PFSK-1 (cell line): Measurements from ENCODE around the gene C9orf43.

Experiments
- FOXP2 ChIP-seq: optimal IDR thresholded peaks from 2 replicates; pipeline ENCODE3; 2011; ENCODE audit warnings: borderline replicate concordance, control low read depth, inconsistent platforms; ENCODE audit not compliant: insufficient read depth; ENCODE audit errors: extremely low read length, extremely low read depth
- POLR2AphosphoS5 ChIP-seq: IDR thresholded peaks from 2 replicates; pipeline ENCODE4 v1.6.1; 2012; ENCODE audit warnings: low read depth, mild to moderate bottlenecking, control low read depth, low read length, moderate library complexity
- REST ChIP-seq, 2 experiments: IDR thresholded peaks; 2 replicates each; pipeline versions ENCODE4 v1.6.1 to v1.8.0; 2011 to 2012; ENCODE audit warnings: low read depth in 2 of 2, low read length in 2 of 2, control low read depth in 1 of 2, inconsistent platforms in 1 of 2, mild to moderate bottlenecking in 1 of 2, moderate library complexity in 1 of 2; ENCODE audit not compliant: insufficient read depth in 1 of 2
- SIN3A ChIP-seq: IDR thresholded peaks from 2 replicates; pipeline ENCODE4 v1.6.1; 2012; ENCODE audit warnings: mild to moderate bottlenecking, low read length, moderate library complexity, borderline replicate concordance; ENCODE audit not compliant: insufficient read depth
- TAF1 ChIP-seq: IDR thresholded peaks from 2 replicates; pipeline ENCODE4 v1.6.1; 2012; ENCODE audit warnings: low read length, control low read depth, borderline replicate concordance; ENCODE audit not compliant: insufficient read depth

The C9orf43 gene

GRCh38 chr9:113373256-113373655 lies 37.3 kb upstream of the C9orf43 start:
- TF ChIP-seq REST (IDR thresholded peaks at IDR 0.05; ENCODE audit: insufficient read depth in 1 of 2, low read depth in 2 of 2, low read length in 2 of 2) (no peak), FOXP2 (no peak), SIN3A (no peak)

- TF ChIP-seq TAF1 (no peak), SIN3A (no peak), REST (IDR thresholded peaks at IDR 0.05; ENCODE audit: insufficient read depth in 1 of 2, low read depth in 2 of 2, low read length in 2 of 2) (no peak), POLR2AphosphoS5 (no peak), FOXP2 (no peak)
These were observed 36.7 kb upstream of the C9orf43 start for GRCh38 chr9:113373676-113374392.

DNA sequence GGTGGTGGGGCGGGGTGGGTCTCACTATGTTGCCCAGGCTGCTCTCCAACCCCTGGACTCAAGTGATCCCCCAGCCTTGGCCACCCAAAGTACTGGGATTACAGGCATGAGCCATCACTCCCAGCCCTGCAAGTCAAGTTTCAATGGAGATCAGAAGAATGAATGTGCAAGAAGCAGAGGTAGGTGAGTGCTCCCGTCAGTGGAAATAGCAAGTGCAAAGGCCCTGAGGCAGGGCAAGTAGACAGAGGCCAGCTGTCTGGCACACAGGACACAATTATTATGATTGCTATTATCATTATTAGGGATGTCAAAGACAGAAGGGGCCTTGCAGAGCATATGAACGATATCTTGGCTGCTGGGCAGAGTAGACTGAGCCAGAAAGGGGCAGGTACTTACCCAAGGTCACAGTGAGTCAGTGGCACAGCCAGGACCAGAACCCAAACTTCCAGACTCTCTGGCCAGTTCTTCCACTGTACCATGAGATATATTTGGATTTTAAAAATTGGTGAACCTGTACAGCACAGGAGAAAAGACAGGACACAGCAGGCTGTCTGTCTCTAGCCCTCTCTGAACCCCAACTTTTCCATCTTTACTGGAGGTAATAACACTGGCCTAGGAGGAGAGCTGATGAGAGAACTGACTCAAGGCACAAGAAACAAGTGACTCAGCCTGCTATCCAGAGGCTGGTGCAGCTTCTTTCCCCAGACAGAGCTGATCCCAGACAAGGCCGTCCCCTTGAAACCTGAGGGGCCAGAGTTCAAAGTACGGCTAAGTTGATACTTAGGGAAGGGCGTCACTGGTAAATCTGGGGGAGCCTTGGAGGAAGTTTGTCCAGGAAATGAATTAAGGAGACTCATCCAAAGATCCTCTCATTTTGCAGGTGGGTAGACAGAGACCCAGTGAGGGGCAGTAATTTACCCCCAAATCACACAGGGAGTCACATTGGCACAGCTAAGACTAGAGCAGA lies 35.2 kb upstream of the C9orf43 start:
- TF ChIP-seq POLR2AphosphoS5 (no peak), FOXP2 (no peak), TAF1 (no peak), REST (IDR thresholded peaks at IDR 0.05; ENCODE audit: insufficient read depth in 1 of 2, low read depth in 2 of 2, low read length in 2 of 2) (no peak), SIN3A (no peak)

- TF ChIP-seq SIN3A: no peak
- no peak for TF ChIP-seq REST (IDR thresholded peaks at IDR 0.05; ENCODE audit: insufficient read depth in 1 of 2, low read depth in 2 of 2, low read length in 2 of 2)
- TF ChIP-seq FOXP2: no peak
- TF ChIP-seq TAF1: peak; percentile 55; the same call in 1 of the 2 replicates
- peak; percentile 69; the same call in 1 of the 2 replicates for TF ChIP-seq POLR2AphosphoS5
These were observed 33.6 kb upstream of the C9orf43 start, which contains the start of gene HDHD3 for GRCh38 chr9:113376634-113377567. HDHD3 (minus strand) TSS chr9:113376986; CDS start chr9:113374354, 2,632 bp downstream.
